22Rv1 (cell line): ENCODE measurements around the gene FGD6.

Experiments
- H3K27ac ChIP-seq: fragments of 450-650 bp; 2 replicates; pipeline ENCODE4 v1.5.1; 2017
- CTCF ChIP-seq: fragments of 450-650 bp; IDR thresholded peaks from 2 replicates; pipeline ENCODE4 v1.5.1; 2017; ENCODE audit warnings: mild to moderate bottlenecking
- ZFX ChIP-seq: fragments of 450-650 bp; IDR thresholded peaks from 2 replicates; pipeline ENCODE4 v1.6.1; 2017; ENCODE audit warnings: antibody characterized with exemption, borderline replicate concordance

The FGD6 gene

GRCh38 chr12:95213119-95213518 is 4.1 kb downstream of the FGD6 start:
- H3K27ac ChIP-seq = no peak overlapping the region
- TF ChIP-seq CTCF (no peak), ZFX (no peak)

DNA sequence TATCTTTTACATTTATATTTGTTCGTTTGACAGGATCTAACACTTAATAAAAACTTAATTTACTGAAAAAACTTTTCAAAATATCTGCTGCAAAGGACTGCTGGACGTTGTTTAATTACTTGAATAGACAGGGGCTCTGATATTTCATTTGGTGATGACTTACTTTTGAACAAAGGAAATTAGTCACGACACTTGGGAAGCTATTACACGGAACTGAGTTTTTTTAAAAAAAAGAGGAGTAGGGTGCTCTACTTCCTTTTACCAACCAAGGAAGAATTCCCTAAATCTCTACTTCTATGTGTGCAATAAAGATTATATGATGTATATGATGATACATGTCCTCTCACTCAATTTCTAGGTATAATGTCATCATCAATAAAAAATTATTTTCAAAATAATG is 4.7 kb downstream of the FGD6 start:
- no peak overlapping the region for H3K27ac ChIP-seq
- TF ChIP-seq ZFX (no peak), CTCF (no peak)

- no peak overlapping the region for H3K27ac ChIP-seq
- TF ChIP-seq CTCF = no peak
- no peak for TF ChIP-seq ZFX
These were observed 8.6 kb downstream of the FGD6 start for GRCh38 chr12:95208678-95209077.

- no peak overlapping the region for H3K27ac ChIP-seq
- TF ChIP-seq CTCF = no peak
- TF ChIP-seq ZFX = no peak
These were observed 9.9 kb downstream of the FGD6 start for GRCh38 chr12:95207407-95207806.

GRCh38 chr12:95206916-95207315 is 10.4 kb downstream of the FGD6 start:
- TF ChIP-seq ZFX (no peak), CTCF (no peak)
- H3K27ac ChIP-seq = no peak overlapping the region

- no peak for TF ChIP-seq CTCF
- TF ChIP-seq ZFX = no peak
- no peak overlapping the region for H3K27ac ChIP-seq
These were observed 11.6 kb downstream of the FGD6 start for GRCh38 chr12:95205685-95206084.

GRCh38 chr12:95205016-95205624 is 12.1 kb downstream of the FGD6 start:
- H3K27ac ChIP-seq = no peak overlapping the region
- TF ChIP-seq ZFX (no peak), CTCF (no peak)
